HUES48 (cell line): ENCODE measurements around the gene AIG1.

ENCODE experiments used
- H3K27ac ChIP-seq: one replicate; pipeline ENCODE4 v1.7.0; 2013; ENCODE audit warnings: low read depth, low read length, inconsistent platforms
- H3K27me3 ChIP-seq: 2 replicates; pipeline ENCODE4 v1.6.1; 2013; ENCODE audit warnings: mild to moderate bottlenecking, low read length; ENCODE audit not compliant: control insufficient read depth, insufficient read depth
- H3K36me3 ChIP-seq: 2 replicates; pipeline ENCODE4 v1.6.1; 2013; ENCODE audit warnings: low read length; ENCODE audit not compliant: control insufficient read depth, insufficient read depth
- H3K4me1 ChIP-seq: 2 replicates; pipeline ENCODE4 v1.6.1; 2013; ENCODE audit warnings: mild to moderate bottlenecking, low read length; ENCODE audit not compliant: control insufficient read depth, insufficient read depth
- H3K4me3 ChIP-seq: 2 replicates; pipeline ENCODE4 v1.5.1; 2013; ENCODE audit warnings: mild to moderate bottlenecking, low read depth, low read length
- H3K9ac ChIP-seq: 2 replicates; pipeline ENCODE4 v1.6.1; 2013; ENCODE audit warnings: mild to moderate bottlenecking, low read depth, low read length, moderate library complexity
- H3K9me3 ChIP-seq: 2 replicates; pipeline ENCODE4 v1.6.1; 2013; ENCODE audit warnings: low read length; ENCODE audit not compliant: control insufficient read depth, insufficient read depth

AIG1 gene

DNA sequence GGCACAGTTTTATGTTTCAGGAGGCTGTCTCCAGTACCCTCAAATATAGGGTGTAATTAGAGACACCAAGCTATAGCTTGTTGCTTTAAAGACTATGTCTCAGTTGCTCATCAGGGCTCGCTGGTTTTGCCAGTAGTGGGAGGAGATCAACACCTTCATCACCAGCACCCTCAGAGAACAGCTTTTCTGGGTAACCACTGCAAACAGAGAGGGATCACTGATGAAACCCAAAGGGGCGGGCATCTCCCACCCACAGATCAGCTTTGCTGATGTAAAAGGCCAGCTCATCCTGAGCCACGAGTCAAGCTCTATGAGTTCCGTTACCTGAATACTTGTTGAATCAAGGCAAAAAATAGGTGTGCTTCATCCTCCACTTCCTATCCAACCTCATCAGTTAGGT lies 187.7 kb downstream of the AIG1 start:
- Histone ChIP-seq H3K4me1 (no peaks in the 10 kb centered on the region; the same call in 1 of the 2 replicates), H3K27me3 (no peaks in the 10 kb centered on the region), H3K36me3 (no peaks in the 10 kb centered on the region), H3K4me3 (no peak overlapping the region), H3K9ac (no peak overlapping the region), H3K9me3 (no peaks in the 10 kb centered on the region), H3K27ac (no peak overlapping the region)

- Histone ChIP-seq H3K4me1 (no peaks in the 10 kb centered on the region; the same call in 1 of the 2 replicates), H3K27me3 (no peaks in the 10 kb centered on the region), H3K9me3 (no peaks in the 10 kb centered on the region), H3K27ac (no peak overlapping the region), H3K9ac (no peak overlapping the region), H3K36me3 (no peaks in the 10 kb centered on the region), H3K4me3 (no peak overlapping the region)
Observed at GRCh38 chr6:143251288-143251687, 190.6 kb downstream of the AIG1 start.

DNA sequence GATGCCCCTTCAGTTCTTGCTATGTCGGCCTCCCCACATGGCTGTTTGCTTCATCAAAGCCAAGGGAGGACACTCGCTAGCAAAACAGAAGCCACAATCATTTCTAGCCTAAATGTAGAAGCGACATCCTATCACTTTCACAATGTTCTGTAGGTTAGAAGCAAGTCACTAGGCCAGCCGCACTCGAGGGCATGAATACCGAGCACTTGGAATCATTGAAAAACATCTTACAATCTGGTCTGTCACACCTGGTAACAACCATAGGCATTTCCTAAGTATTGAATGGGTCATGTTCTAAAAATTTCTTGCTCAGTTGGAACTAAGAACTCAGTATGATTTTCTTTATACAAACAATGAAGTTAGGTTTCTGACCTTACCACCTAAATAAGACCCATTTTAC lies 192.3 kb downstream of the AIG1 start:
- Histone ChIP-seq H3K9me3 (no peaks in the 10 kb centered on the region), H3K9ac (no peak overlapping the region), H3K27ac (no peak overlapping the region), H3K4me3 (no peak overlapping the region), H3K36me3 (no peaks in the 10 kb centered on the region), H3K4me1 (no peaks in the 10 kb centered on the region; the same call in 1 of the 2 replicates), H3K27me3 (no peaks in the 10 kb centered on the region)

GRCh38 chr6:143253586-143253985 lies 192.9 kb downstream of the AIG1 start:
- H3K9me3 ChIP-seq: no peaks in the 10 kb centered on the region
- no peaks in the 10 kb centered on the region for H3K36me3 ChIP-seq
- no peak overlapping the region for H3K9ac ChIP-seq
- H3K4me3 ChIP-seq: no peak overlapping the region
- H3K27me3 ChIP-seq: no peaks in the 10 kb centered on the region
- no peak overlapping the region for H3K27ac ChIP-seq
- no peaks in the 10 kb centered on the region; the same call in 1 of the 2 replicates for H3K4me1 ChIP-seq

- Histone ChIP-seq H3K27me3 (no peaks in the 10 kb centered on the region), H3K4me3 (no peak overlapping the region), H3K9ac (no peak overlapping the region), H3K36me3 (no peaks in the 10 kb centered on the region), H3K9me3 (no peaks in the 10 kb centered on the region), H3K4me1 (no peaks in the 10 kb centered on the region), H3K27ac (no peak overlapping the region)
Observed at GRCh38 chr6:143258945-143259344, 198.3 kb downstream of the AIG1 start.

DNA sequence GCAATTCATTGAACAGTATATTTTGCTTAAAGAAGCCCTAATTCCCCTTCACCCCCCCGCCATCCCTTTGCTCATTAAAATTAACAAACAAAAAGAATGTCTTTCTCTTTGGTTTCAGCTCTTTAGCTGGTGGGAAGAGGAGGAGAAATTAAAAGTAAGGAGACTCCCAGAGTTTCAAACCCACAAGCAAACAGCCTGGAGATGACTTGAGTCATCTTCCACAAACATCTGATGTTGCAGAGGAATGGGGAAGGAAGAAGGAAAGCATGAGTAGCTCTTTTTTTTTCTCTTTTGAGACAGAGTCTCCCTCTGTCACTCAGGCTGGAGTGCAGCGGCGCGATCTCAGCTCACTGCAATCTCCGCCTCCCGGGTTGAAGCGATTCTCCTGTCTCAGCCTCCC lies 200.2 kb downstream of the AIG1 start:
- no peak overlapping the region for H3K4me3 ChIP-seq
- no peaks in the 10 kb centered on the region for H3K36me3 ChIP-seq
- no peaks in the 10 kb centered on the region for H3K9me3 ChIP-seq
- H3K27ac ChIP-seq: no peak overlapping the region
- no peaks in the 10 kb centered on the region for H3K27me3 ChIP-seq
- no peak overlapping the region for H3K9ac ChIP-seq
- H3K4me1 ChIP-seq: peaks cover 19% of the 10 kb centered on the region

DNA sequence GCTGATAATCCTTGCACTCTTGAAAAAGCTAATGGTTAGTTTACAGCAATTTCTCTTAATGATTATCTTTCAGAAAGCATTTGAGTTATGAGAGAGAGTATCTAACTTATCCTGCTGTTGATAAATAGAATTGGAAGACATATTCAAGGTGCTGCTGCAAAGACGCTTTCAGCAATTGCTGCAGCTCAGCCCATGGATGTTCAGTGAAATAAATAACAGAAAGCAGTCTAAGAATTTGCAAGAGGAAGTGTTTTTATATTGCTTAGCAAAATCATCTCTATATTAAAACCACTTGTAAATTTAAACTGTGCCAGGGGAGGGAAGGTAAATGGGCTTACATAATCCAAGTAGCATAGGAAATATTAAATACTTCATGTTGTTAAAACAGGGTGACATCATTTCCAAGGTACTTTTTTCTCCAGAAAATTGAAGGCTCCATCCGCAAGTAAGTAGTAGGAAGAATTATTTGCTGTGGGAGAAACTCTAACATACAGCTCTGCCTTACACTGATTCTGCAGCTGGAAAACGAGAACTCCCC lies 201.3 kb downstream of the AIG1 start:
- Histone ChIP-seq H3K9ac (no peak overlapping the region), H3K9me3 (no peaks in the 10 kb centered on the region), H3K4me3 (no peak overlapping the region), H3K27ac (no peak overlapping the region), H3K36me3 (no peaks in the 10 kb centered on the region), H3K4me1 (peaks cover 19% of the 10 kb centered on the region), H3K27me3 (no peaks in the 10 kb centered on the region)

DNA sequence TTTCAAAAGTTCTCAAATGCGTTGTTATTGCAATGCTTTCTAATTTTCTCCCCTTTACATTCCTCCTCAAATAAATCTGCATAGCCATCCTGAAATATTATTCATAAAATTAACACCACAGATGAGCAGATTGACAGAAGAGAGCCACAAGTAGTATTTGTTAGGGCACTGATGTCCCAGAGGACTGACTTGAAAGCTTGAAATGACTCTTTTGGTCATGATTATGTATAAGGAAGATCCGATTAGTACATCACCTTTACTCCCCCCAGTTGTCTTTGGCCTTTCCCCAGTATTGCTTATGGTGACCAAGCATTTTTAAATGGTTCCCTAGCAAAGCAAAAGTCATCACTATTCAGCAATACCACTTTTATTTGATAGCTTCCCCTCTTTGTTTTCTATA lies 202.2 kb downstream of the AIG1 start:
- Histone ChIP-seq H3K9me3 (no peaks in the 10 kb centered on the region), H3K4me1 (peaks cover 19% of the 10 kb centered on the region), H3K36me3 (no peaks in the 10 kb centered on the region), H3K27me3 (no peaks in the 10 kb centered on the region), H3K9ac (no peak overlapping the region), H3K4me3 (no peak overlapping the region), H3K27ac (no peak overlapping the region)

GRCh38 chr6:143264379-143264778 lies 203.7 kb downstream of the AIG1 start:
- no peaks in the 10 kb centered on the region for H3K9me3 ChIP-seq
- H3K27me3 ChIP-seq: no peaks in the 10 kb centered on the region
- H3K27ac ChIP-seq: no peak overlapping the region
- no peak overlapping the region for H3K9ac ChIP-seq
- peaks cover 19% of the 10 kb centered on the region for H3K4me1 ChIP-seq
- H3K4me3 ChIP-seq: no peak overlapping the region
- H3K36me3 ChIP-seq: no peaks in the 10 kb centered on the region

- Histone ChIP-seq H3K9me3 (no peaks in the 10 kb centered on the region), H3K27ac (peak overlapping the region; percentile 46), H3K27me3 (no peaks in the 10 kb centered on the region), H3K36me3 (no peaks in the 10 kb centered on the region), H3K4me3 (no peak overlapping the region; the same call in 1 of the 2 replicates), H3K9ac (no peak overlapping the region), H3K4me1 (peaks cover 19% of the 10 kb centered on the region)
Observed at GRCh38 chr6:143264986-143265764, 204.5 kb downstream of the AIG1 start.

- no peaks in the 10 kb centered on the region for H3K9me3 ChIP-seq
- no peaks in the 10 kb centered on the region for H3K36me3 ChIP-seq
- H3K27me3 ChIP-seq: no peaks in the 10 kb centered on the region
- H3K4me1 ChIP-seq: peaks cover 19% of the 10 kb centered on the region
- H3K9ac ChIP-seq: no peak overlapping the region
- no peak overlapping the region for H3K4me3 ChIP-seq
- no peak overlapping the region for H3K27ac ChIP-seq
Observed at GRCh38 chr6:143267760-143268159, 207.1 kb downstream of the AIG1 start.
